Keratinocyte (primary cell): Measurements from ENCODE around the gene PRADC1. TPM values are rescaled to one million over a fixed set of nuclear protein-coding genes. Genes with fewer than 3 reads are reported as not detected.

Experiments
- DNase-seq: peaks from one replicate; pipeline ENCODE4 v3.0.0-alpha.2; 2011; ENCODE audit warnings: low read depth, missing footprints, low spot score
- FAIRE-seq: peaks from 2 replicates; lab custom pipeline; 2011; peaks lifted over from hg19 to GRCh38; lab: Jason Lieb, UNC
- H2AFZ ChIP-seq: 2 replicates; pipeline ENCODE4 v1.6.0; 2012; ENCODE audit warnings: low read length, control low read depth, inconsistent platforms; ENCODE audit not compliant: control insufficient read depth
- H3K27ac ChIP-seq: 2 replicates; pipeline ENCODE4 v1.5.1; 2011; ENCODE audit warnings: low read length; ENCODE audit not compliant: control insufficient read depth, insufficient read depth
- H3K27me3 ChIP-seq: 3 replicates; pipeline ENCODE4 v1.6.0; 2011; ENCODE audit warnings: low read length; ENCODE audit not compliant: control insufficient read depth, insufficient read depth; ENCODE audit errors: extremely low read depth
- H3K36me3 ChIP-seq, 2 experiments: 2 replicates in 1 of 2; 3 replicates in 1 of 2; pipeline ENCODE4 v1.5.1; 2011; ENCODE audit warnings: low read length in 2 of 2, mild to moderate bottlenecking in 1 of 2; ENCODE audit not compliant: control insufficient read depth in 2 of 2, insufficient read depth in 2 of 2; ENCODE audit errors: extremely low read depth in 1 of 2
- H3K4me1 ChIP-seq: 3 replicates; pipeline ENCODE4 v1.5.1; 2011; ENCODE audit warnings: low read length; ENCODE audit not compliant: control insufficient read depth, insufficient read depth; ENCODE audit errors: extremely low read depth
- H3K4me2 ChIP-seq: 3 replicates; pipeline ENCODE4 v1.6.0; 2011; ENCODE audit warnings: low read depth, low read length; ENCODE audit not compliant: control insufficient read depth, insufficient read depth; ENCODE audit errors: extremely low read depth
- H3K4me3 ChIP-seq, 3 experiments: fragments of 200-600 bp in 1 of 3; sonication (generic) in 1 of 3; 2 replicates in 2 of 3; 3 replicates in 1 of 3; pipeline ENCODE4 v1.5.1; 2011 to 2016; ENCODE audit warnings: low read length in 3 of 3, mild to moderate bottlenecking in 3 of 3, control low read depth in 2 of 3, inconsistent platforms in 1 of 3, low read depth in 1 of 3, mixed read lengths in 1 of 3, mixed run types in 1 of 3, moderate library complexity in 1 of 3; ENCODE audit not compliant: control insufficient read depth in 2 of 3, insufficient read depth in 2 of 3; ENCODE audit errors: extremely low read depth in 1 of 3
- H3K79me2 ChIP-seq: 2 replicates; pipeline ENCODE4 v1.6.0; 2012; ENCODE audit warnings: low read length; ENCODE audit not compliant: control insufficient read depth, insufficient read depth
- H3K9ac ChIP-seq: 3 replicates; pipeline ENCODE4 v1.6.0; 2011; ENCODE audit warnings: low read length; ENCODE audit not compliant: control insufficient read depth, insufficient read depth; ENCODE audit errors: extremely low read depth
- H3K9me1 ChIP-seq: 3 replicates; pipeline ENCODE4 v1.6.0; 2011; ENCODE audit warnings: low read length; ENCODE audit not compliant: control insufficient read depth, insufficient read depth; ENCODE audit errors: extremely low read depth
- H3K9me3 ChIP-seq: 2 replicates; pipeline ENCODE4 v1.5.1; 2012; ENCODE audit warnings: low read depth, low read length; ENCODE audit not compliant: control insufficient read depth
- H4K20me1 ChIP-seq: 3 replicates; pipeline ENCODE4 v1.6.0; 2011; ENCODE audit warnings: low read length; ENCODE audit not compliant: control insufficient read depth, insufficient read depth; ENCODE audit errors: extremely low read depth
- CTCF ChIP-seq, 3 experiments: IDR thresholded peaks in 1 of 3; conservative IDR thresholded peaks in 1 of 3; optimal IDR thresholded peaks in 1 of 3; 2 replicates in 2 of 3; 3 replicates in 1 of 3; pipeline versions ENCODE3 to v1.5.1; 2011; ENCODE audit warnings: low read length in 3 of 3, mild to moderate bottlenecking in 3 of 3, moderate library complexity in 2 of 3, control low read depth in 1 of 3, inconsistent platforms in 1 of 3; ENCODE audit not compliant: insufficient read depth in 2 of 3; ENCODE audit errors: extremely low read depth in 1 of 3
- EZH2 ChIP-seq: IDR thresholded peaks from one replicate; pipeline ENCODE4 v1.6.1; 2012; ENCODE audit warnings: inconsistent platforms, mild to moderate bottlenecking, low read length, moderate library complexity
- dilution Hi-C: fragments of 300-500 bp; cut with MboI; formaldehyde crosslinking; loops from one replicate; pipeline ENCODE4 v1.7.0; 2020; ENCODE audit warnings: low sequenced_read_pairs; ENCODE audit not compliant: extremely low pct_ligation_motif_present
- polyA plus RNA-seq, 5 experiments: library from polyadenylated mRNA; depleted of rRNA in 3 of 5; stranded (reverse) in 3 of 5; stranded (forward) in 1 of 5; unstranded in 1 of 5; fragments of >200 nt; gene quantifications; 1 replicate in 1 of 5; 2 replicates in 3 of 5; 3 replicates in 1 of 5; pipeline versions ENCODE4 v1.2.1 to v1.2.3, GENCODE V29; 2011 to 2012; ENCODE audit warnings: missing spikeins in 2 of 5, low read depth in 1 of 5, low replicate concordance in 1 of 5

PRADC1 gene
- polyA plus RNA-seq, 1 donor (not counting 4 experiments of a cell fraction or from before 2014, with no cell fraction given) = 8.2 TPM

DNA sequence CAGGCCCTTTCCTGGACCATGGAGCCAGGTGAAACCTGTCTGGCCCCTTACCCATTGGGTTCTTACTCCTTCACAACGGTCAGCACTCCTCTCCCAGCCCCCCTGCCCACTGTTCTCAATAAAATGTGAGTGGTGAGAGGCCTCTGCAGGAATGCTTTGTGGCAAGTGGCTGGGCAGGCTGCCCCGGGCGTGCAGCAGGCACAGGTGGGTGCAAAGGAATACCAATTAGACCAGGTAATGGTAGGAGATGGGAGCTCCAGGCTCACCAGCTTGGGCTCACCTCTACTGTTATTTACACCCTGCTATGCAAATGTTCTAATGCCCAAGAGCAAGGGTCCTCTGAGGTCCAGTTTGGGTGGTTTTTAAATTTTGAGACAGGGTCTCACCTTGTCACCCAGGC, 6.0 kb downstream of the PRADC1 start:
- Histone ChIP-seq H3K79me2 (no peaks in the 10 kb centered on the region), H3K9ac (no peak overlapping the region), H3K4me1 (no peaks in the 10 kb centered on the region), H4K20me1 (no peaks in the 10 kb centered on the region), H3K4me2 (no peak overlapping the region), H3K9me1 (no peaks in the 10 kb centered on the region), H3K4me3 (no peak overlapping the region), H3K27ac (no peak overlapping the region), H3K27me3 (no peaks in the 10 kb centered on the region), H2AFZ (no peak overlapping the region), H3K36me3 (peaks cover 16% of the 10 kb centered on the region in 2 experiments), H3K9me3 (no peaks in the 10 kb centered on the region)
- DNase-seq = no peak
- FAIRE-seq = no peak
- TF ChIP-seq EZH2 = no peak
- TF ChIP-seq CTCF (optimal IDR thresholded peaks at IDR 0.05 in 1 of 3, IDR thresholded peaks at IDR 0.05 in 1 of 3, conservative IDR thresholded peaks at IDR 0.05 in 1 of 3; ENCODE audit: extremely low read depth in 1 of 3, insufficient read depth in 2 of 3, low read length in 3 of 3) = no peak
- dilution Hi-C loops = no loop called here

DNA sequence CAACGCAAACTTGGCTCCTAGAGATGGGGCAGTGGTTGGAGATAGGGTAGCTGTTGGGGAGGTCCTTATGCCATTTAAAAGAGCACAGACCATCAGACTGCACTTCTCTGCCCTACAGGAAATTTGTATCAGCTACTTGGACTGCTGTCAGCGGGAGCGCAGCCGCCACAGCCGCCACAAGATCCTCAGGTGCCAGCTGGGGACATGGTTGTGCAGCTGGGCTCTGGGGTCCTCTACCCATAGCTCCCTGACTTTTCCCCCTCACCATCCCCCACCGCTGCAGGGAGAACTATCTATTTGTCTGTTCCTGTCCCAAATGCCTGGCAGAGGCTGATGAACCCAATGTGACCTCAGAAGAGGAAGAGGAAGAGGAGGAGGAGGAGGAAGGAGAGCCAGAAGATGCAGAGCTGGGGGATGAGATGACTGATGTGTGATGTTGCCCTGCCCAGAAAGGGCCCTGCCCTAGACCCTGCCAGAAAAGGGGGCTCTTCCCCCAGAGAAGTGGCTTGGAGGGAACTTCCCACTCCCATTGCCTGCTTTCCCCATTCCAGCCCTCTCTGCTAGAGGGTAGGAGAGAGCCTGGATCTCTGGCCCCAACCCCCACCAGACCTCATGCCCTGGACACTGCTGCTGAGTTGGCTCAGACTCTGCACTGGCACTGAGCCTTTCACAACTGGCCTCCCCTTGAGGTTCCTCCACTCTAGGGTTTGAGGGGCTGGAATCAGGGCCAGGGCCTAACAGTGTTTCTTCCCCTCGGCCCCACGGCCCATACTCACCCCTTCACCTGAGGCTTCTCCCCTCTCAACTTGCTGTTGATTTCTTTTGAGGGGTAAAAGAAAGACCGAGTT, 7.3 kb downstream of the PRADC1 start:
- Histone ChIP-seq H3K79me2 (no peaks in the 10 kb centered on the region), H3K36me3 (peaks cover 22 to 23% of the 10 kb centered on the region in 2 experiments), H3K27ac (no peak overlapping the region), H3K4me3 (no peak overlapping the region), H2AFZ (no peak overlapping the region), H3K9ac (no peak overlapping the region), H4K20me1 (no peaks in the 10 kb centered on the region), H3K9me3 (no peaks in the 10 kb centered on the region), H3K4me2 (no peak overlapping the region), H3K9me1 (no peaks in the 10 kb centered on the region), H3K4me1 (no peaks in the 10 kb centered on the region), H3K27me3 (no peaks in the 10 kb centered on the region)
- dilution Hi-C loops = no loop called here
- DNase-seq (no peak), FAIRE-seq (no peak)
- TF ChIP-seq EZH2 = no peak
- no peak for TF ChIP-seq CTCF (optimal IDR thresholded peaks at IDR 0.05 in 1 of 3, IDR thresholded peaks at IDR 0.05 in 1 of 3, conservative IDR thresholded peaks at IDR 0.05 in 1 of 3; ENCODE audit: extremely low read depth in 1 of 3, insufficient read depth in 2 of 3, low read length in 3 of 3)
